GM13976 (cell line): ENCODE data around the gene RAB40AL.

Experiments
- DNase-seq: peaks from one replicate; pipeline ENCODE4 v3.0.0; 2012; ENCODE audit warnings: low spot score
- CTCF ChIP-seq: IDR thresholded peaks from 2 replicates; pipeline ENCODE4 v1.5.1; 2012; ENCODE audit warnings: borderline replicate concordance, mild to moderate bottlenecking; ENCODE audit not compliant: insufficient read depth; ENCODE audit errors: extremely low read depth, missing control alignments, control extremely low read depth
- in situ Hi-C: fragments of 300-500 bp; cut with MboI; formaldehyde crosslinking; loops from one replicate; pipeline ENCODE4 v1.12.0; 2022; ENCODE audit warnings: low sequenced_read_pairs, mixed read lengths, inconsistent platforms; ENCODE audit not compliant: unreplicated experiment

RAB40AL gene

GRCh38 chrX:102934624-102935023 is 2.4 kb upstream of the RAB40AL start:
- TF ChIP-seq CTCF: peak; percentile 65
- peak; percentile 34 for DNase-seq
- in situ Hi-C loops: no loop called here

DNA sequence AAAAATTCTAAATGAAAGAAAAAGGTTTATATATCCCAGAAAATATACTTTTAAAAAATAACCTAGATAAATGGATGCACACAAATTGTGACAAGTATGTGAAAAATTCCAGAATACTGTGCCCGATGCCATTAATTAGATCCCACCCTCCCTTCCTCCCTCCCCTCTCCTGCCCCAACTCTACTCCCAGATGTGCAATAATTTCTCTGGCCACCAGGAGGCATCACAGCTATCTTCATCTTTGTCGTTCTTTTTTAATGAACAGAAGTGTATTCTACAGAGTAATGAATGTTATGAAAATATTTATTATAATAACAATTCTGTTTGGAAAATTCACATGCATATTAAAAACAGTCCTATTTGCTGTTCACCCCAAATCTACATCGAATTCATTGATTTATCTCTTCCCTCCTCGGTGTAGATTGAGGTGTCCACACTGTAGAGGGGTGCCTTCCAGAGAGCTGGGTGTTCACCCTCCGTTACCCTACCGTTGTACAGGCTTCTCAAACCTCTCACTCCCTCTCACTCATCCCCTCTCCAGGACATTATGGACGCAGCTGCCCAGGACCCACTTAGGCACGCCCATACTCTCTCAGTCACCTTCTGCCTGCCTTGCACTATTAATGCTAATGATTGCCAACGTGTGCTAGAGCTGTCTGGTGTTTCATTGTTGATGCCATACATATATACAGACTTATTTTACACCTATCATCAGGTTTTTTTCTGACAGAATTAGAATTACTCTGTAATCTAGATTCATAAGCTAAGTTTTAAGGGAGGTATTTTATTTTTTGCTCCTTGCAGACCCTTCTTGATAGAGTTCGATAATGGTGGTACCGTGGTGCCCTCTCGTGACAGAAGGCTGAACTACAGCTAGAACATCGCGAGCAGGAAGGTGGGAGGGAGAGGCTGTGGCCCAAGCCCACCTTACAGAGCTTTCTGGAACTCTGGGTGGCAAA is 14.1 kb downstream of the RAB40AL start:
- DNase-seq: peak; percentile 20
- in situ Hi-C loops: loop anchor here (25.0 kb wide), 1 partner anchor 211 kb away; no protein-coding TSS in a partner anchor
- TF ChIP-seq CTCF: peak; percentile 52

GRCh38 chrX:102957751-102958150 is 20.7 kb downstream of the RAB40AL start:
- DNase-seq: no peak
- TF ChIP-seq CTCF: no peak
- in situ Hi-C loops: loop anchor here (25.0 kb wide), 1 partner anchor 205 kb away; no protein-coding TSS in a partner anchor

GRCh38 chrX:102958794-102959193 is 21.7 kb downstream of the RAB40AL start:
- no peak for TF ChIP-seq CTCF
- in situ Hi-C loops: loop anchor here (25.0 kb wide), 1 partner anchor 204 kb away; no protein-coding TSS in a partner anchor
- no peak for DNase-seq

GRCh38 chrX:102959471-102959870 is 22.4 kb downstream of the RAB40AL start:
- no peak for DNase-seq
- TF ChIP-seq CTCF: no peak
- in situ Hi-C loops: loop anchor here (25.0 kb wide), 1 partner anchor 203 kb away; no protein-coding TSS in a partner anchor

GRCh38 chrX:102963955-102964354 is 26.9 kb downstream of the RAB40AL start:
- in situ Hi-C loops: loop anchor here (25.0 kb wide), 1 partner anchor 198 kb away; no protein-coding TSS in a partner anchor
- TF ChIP-seq CTCF: no peak
- no peak for DNase-seq
